HG03571 (cell line): ENCODE results near the gene R3HDM2.

Source experiments
- ATAC-seq: cut with Tn5 transposase; IDR thresholded peaks from one replicate; pipeline ENCODE4 v1.9.1; 2021; ENCODE audit not compliant: unreplicated experiment

R3HDM2 gene

DNA sequence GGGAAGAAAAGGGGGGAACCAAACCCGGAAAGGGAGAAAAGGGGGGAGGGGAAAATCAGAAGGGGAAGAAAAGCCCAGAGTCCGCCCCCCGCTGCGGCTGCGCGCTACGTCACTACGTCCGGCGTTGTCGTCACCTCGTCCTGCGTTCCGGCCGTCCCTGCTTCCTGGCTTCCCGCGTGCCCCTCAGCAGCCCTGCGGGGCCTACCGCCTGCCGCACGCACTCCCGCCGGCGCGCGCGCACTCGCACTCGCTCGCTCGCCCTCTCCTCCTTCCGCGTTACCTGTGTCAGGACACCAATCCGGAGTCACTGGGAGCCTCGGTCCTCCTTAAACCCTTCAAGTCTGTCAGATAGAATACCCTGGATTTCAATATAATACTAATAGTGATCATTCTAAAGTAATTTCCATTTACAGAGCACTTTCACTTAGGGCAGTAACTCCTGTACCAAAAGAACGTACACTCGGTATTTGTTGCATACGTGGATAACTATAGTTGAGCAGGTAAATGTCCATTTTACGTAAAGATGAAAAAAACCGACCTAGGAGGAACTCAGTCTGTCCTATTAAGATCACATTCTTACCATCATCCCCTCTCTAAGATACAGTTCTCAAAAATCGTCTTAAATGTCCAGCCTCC lies at the start of gene R3HDM2:
TSS of gene R3HDM2 (minus strand) at position 113 of the 636 bp plus-strand sequence. CDS start 120,615 bp downstream, outside the sequence.
- ATAC-seq, result peak; percentile 94

DNA sequence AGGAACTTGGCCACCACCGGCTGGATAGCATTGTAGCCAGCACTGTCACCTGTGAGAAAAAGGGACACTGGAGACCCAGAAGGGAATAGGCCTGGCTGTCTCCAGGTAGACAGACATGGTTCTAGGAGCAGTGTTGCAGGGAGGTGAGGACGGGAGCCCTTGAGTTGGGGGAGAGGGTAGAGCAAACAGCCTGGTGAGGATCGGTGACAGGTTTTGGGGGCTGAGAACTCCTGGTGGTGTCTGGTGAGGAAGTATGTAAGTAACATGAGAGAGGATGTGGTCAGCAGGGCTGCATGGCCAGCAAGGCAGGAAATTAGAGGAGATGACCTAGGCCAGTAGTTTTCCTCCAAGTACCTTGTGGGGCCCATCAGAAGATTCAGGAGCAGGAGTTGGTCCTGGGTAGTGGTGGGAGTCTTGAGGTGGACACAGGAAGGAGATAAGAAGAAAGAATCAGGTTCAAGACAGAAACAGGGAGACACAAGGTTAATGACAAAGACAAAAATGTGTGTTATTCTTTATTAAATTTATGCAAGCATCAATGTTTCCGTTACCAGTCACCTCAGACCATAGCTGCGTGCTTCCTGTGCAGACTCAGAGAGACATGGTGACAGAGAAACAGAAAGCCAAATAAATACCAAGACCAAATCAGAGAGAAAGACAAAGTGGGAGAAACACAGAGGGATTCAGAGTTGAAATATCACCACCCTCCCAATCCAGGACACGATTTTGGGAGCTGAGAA lies 48.7 kb upstream of the R3HDM2 start, which contains the start of gene ARHGAP9:
TSS of gene ARHGAP9 (minus strand) at position 491 of the 740 bp plus-strand sequence. CDS start at position 31, 460 bp downstream.
- ATAC-seq, result no peak

DNA sequence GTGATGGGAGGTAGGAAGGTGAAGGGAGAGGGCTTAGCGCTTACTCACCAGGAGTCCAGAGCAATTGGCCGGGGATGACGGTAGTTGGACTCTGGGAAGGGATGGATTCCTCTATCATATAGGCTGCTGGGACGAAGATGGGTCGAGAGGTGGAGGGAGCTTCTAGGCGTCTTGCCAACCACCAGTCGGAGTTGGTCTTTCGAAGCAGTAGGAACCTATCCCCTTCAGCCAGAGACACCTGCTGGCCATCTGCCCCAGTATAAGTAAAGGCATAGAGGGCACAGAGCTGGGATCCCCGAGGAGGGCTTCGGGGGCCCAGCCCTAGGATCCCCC lies 48.2 kb upstream of the R3HDM2 start:
- no peak for ATAC-seq

DNA sequence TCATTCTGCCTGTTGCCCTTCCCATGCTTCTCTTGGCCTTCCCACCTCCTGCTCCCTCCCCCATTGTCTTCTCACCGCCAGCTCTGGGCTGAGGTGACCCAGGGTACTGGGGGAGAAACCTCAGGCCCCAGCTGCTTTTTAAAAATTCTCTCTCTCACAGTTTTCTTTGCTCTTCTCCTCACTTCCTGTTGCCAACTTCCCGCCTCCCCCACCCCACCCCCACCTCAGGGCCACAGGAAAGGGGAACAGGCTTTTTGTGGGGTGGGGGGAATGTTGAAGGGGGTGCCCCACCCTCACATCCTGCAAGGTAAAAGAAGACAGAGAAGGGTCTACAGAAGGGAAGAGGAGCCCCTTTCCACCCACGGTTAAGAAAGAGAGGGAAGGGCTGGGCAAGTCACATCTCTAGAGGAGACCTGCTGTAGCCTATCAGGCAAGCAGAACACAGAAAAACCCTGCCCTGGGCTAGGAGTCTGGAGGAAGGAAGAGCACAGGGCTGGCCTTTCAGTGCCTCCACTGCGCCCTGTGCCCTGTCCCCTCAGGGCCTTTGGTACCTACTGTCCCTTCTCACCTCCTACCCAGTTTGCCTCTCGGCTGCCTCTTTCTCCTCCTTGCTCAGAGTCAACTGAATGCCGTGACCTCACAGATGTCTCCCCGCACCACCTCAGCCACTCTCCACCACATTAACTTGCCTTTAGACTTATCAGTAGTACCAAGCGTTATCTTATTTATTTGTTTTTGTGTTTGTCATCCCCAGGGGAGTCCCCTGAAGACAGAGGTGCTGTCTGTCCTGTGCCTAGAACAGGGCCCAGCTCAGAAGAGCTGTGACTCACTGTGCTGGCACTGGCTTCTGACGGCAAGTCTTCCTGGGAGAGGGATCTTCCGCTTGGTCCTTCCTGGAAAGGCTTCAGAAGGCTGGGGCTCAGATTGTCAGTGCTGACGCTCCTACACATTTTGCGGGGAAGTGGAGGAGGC lies 47.2 kb upstream of the R3HDM2 start:
- ATAC-seq, result no peak

DNA sequence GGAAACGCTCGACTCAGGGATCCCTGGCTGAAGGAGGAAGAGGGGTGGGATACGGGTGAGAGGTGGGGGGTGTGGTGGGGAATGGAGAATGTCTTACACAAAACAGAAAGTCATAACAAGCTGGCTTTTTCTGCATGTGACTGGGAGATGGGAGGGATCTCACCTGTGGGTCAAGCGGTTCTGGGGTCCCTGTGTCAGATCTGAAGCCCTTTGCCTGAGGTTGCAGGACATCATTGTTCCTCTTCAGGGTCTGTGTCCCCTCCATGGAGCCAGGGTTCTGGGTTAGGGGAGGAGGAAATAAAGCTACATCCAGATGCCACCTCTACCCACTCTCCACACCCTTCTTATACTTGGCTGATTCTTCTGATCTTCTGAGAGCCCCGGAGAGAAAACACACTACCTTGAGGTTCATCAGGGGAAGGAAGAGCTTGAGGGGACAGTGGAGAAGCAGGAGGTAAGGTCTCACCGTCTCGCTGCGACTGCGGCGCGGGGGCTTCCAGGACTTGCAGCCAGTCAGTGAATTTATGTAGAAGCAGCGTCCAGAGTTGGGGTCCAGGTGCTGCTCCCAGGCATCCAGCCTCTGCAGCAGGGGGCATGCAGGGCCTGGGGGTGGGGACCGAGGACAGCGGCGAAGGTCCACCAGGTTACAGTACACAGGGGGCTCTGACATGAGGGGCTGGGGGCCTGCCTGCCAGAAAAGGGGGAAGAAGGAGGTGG lies 46.3 kb upstream of the R3HDM2 start:
- no peak for ATAC-seq

DNA sequence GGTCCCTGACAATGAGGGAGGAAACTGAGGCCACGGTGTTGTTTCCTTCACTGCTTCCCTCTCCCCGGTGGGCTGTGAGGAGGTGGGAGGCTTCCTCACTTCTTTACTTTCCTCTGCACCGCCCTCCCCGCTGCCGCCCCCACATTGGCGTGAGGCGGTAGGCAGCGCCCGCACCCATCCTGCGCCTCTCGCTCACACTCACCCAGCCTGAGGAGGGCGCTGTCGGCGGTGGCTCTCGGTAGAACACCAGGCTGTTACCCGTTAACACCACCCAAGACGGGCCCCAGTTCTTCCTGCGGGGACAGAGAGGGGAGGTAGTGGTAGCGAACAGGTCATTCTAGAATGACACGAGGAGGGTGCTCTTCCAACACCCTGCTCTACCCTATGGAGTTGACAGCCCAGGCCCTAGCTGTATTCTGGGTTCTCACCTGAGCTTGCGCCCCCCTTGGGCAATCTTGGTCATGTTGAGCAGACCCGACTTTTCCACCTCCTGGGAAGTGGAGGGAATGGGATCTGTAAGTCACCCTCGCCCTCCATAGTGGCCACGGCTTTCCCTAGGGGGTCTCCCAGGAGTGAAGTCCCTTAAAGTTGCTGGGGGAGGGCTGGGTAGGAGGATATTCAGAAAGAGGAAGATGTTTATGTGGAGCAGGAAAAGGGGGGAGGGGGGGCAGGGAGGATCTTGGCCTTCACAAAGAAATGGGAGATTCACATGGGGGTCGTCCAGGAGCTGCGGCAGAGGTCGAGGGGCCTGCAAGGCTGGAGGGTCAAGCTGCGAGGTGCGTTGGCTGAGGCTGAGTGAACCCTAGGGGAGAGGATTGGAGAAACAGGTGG lies 45.5 kb upstream of the R3HDM2 start:
- ATAC-seq, result no peak

DNA sequence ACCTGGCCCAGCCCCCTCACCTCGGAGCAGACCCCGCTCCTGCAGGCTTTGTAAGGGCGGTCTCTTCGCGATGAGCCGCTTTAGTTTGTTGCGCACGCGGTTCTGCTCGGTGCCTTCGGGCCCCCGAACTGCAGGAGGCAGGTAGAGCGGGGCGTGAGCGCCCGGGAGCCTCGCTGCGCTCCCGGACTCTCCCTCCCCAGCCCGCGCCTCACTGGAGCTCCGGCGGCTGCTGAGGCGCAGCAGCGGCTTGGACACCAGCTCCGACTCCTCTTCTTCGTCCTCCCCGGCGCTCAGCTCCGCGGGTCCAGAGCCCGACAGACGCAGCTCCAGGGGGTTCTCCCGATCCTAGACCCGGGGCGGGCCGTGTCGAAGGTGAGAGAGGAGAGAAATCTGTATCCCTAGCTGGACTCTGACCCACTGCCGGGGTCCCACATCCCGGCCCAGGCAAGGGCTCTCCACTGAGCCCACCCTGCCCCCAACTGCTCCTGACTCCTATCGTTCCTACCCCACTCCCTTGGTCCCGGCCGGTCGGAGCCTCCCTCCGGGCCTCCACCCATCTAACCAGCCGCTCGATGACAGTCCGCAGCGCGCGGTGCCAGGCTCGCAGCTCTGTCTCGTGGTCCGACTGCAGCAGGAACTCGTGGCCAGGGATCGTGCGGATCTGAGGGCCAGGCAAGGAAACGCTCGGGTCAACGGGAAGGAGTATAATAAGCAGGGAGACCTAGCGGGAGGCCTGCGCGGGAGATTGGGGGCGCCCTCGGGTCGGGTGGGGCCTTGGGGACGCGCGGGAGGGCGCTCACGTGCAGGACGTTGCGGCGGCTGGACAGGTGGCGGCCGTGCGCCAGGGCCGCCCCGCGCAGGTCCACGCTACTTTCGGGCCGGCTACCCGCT lies 44.7 kb upstream of the R3HDM2 start:
- no peak for ATAC-seq

DNA sequence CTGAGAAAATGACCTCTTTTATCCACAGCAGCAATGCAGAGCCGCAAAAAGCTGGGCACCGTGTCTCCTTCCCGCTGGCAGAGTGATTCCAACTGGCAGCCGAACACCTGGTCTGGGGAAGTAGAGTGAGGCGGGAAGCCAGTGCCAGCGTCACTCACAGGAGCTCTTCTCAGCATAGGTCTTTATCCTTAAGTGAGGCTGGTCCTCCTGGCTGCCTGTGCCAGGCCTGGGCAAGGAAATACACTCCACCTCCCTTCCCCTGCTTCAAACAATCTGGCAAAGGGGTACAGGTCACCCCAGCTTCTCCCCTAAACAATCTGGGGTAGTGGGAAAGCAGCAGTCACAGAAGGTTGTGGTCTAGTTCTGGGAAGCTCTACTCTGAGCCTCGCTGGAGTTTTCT lies 44.0 kb upstream of the R3HDM2 start:
- no peak for ATAC-seq

DNA sequence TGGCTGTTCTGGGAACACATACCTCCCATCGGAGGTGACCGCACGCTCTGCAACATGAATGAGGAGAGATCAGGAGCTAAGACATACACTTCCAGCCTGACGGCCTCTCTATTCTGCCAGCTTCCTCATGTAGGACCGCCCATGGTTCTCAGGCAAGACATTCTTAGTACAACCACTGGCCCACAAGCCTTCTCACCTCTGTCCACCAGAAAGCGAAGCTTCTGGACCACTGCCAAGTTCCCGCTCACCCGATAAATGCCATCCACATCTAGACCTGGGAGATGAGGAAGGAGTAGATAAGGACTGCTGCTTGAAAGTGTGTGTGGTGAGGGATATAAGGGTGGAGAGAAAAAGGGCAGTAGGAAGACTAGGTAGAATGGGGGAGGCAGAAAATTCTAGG lies 43.6 kb upstream of the R3HDM2 start:
- ATAC-seq, result no peak

DNA sequence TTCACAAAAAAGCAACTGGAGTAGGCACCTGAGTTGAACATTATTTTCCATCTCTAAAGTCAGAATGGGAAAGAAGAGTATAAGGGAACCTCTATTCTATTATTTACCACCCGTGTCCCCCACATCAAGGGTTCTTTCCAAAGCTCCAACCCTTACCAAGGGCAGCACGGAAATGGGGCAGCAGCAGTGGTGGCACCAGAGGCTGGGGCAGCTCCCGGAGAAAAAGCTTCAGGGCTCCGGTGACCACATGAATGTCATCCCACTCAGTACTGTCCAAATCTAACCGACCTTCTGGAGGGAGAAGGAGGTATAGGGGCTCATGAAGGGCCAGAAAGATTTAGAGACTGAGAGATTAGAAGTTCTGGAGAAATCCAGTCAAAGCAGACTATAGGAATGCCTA lies 43.0 kb upstream of the R3HDM2 start:
- ATAC-seq, result no peak

DNA sequence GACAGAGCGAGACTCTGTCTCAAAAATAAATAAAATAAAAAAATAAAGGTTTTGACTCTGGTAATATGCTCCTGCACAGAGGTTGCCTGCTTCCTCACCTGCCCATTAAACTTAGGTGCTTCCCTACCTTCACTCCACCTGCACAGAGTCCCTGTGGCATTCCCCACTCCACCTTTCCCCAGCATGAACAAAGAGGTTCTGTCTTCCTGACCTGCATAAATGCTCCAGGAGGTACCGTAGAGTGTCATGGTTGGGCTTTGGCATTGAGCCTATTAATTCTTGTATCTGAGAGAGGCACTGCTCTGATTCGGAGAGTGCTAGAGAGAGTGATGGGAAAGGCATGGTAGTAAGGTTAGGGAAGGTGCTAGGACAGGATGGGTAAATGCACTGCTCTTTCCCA lies 42.5 kb upstream of the R3HDM2 start:
- ATAC-seq, result no peak

DNA sequence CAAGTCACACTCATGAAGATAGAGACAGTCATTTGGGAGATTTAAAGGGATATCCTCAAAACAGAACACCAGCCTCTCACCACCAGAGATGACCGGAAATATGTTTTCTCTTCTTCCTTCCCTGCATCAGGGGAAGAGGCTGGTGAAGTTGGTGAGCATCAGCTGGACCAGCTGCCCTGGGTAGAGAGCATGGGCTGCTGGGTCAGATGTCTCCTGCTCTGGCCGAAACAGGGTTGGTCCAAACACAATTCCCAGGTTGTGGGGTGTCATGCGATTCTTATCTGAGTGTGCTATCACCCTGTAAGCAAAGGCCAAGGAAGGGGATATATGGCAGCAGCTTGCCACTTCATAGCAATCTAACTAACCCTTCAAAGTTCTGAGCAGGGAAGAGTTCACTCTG lies 41.5 kb upstream of the R3HDM2 start:
- no peak for ATAC-seq

DNA sequence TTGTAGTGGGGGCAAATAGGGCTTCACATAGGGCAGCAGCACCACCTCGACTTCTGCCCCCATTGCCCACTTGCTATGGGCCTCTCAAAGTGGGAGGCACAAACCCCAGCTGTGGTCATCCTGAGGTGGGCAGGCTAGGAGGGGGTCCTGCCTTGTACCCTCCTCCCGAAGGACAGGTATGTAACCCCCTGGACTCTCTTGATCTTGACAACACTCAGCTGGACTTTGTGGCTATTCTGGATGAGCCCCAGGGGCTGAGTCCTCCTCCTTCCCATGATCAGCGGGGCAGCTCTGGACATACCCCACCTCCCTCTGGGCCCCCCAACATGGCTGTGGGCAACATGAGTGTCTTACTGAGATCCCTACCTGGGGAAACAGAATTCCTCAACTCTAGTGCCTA lies 40.8 kb upstream of the R3HDM2 start:
- no peak for ATAC-seq

DNA sequence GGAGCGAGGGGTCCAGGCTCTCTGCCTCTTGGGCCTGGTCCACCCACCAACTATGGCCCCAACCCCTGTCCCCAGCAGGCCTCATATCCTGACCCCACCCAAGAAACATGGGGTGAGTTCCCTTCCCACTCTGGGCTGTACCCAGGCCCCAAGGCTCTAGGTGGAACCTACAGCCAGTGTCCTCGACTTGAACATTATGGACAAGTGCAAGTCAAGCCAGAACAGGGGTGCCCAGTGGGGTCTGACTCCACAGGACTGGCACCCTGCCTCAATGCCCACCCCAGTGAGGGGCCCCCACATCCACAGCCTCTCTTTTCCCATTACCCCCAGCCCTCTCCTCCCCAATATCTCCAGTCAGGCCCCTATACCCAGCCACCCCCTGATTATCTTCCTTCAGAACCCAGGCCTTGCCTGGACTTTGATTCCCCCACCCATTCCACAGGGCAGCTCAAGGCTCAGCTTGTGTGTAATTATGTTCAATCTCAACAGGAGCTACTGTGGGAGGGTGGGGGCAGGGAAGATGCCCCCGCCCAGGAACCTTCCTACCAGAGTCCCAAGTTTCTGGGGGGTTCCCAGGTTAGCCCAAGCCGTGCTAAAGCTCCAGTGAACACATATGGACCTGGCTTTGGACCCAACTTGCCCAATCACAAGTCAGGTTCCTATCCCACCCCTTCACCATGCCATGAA lies 40.3 kb upstream of the R3HDM2 start:
- no peak for ATAC-seq

DNA sequence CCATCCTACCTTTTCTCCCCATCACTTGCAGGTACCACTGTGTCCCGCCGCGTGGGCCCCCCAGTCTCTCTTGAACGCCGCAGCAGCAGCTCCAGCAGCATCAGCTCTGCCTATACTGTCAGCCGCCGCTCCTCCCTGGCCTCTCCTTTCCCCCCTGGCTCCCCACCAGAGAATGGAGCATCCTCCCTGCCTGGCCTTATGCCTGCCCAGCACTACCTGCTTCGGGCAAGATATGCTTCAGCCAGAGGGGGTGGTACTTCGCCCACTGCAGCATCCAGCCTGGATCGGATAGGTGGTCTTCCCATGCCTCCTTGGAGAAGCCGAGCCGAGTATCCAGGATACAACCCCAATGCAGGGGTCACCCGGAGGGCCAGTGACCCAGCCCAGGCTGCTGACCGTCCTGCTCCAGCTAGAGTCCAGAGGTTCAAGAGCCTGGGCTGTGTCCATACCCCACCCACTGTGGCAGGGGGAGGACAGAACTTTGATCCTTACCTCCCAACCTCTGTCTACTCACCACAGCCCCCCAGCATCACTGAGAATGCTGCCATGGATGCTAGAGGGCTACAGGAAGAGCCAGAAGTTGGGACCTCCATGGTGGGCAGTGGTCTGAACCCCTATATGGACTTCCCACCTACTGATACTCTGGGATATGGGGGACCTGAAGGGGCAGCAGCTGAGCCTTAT lies 39.6 kb upstream of the R3HDM2 start:
- ATAC-seq, result no peak

DNA sequence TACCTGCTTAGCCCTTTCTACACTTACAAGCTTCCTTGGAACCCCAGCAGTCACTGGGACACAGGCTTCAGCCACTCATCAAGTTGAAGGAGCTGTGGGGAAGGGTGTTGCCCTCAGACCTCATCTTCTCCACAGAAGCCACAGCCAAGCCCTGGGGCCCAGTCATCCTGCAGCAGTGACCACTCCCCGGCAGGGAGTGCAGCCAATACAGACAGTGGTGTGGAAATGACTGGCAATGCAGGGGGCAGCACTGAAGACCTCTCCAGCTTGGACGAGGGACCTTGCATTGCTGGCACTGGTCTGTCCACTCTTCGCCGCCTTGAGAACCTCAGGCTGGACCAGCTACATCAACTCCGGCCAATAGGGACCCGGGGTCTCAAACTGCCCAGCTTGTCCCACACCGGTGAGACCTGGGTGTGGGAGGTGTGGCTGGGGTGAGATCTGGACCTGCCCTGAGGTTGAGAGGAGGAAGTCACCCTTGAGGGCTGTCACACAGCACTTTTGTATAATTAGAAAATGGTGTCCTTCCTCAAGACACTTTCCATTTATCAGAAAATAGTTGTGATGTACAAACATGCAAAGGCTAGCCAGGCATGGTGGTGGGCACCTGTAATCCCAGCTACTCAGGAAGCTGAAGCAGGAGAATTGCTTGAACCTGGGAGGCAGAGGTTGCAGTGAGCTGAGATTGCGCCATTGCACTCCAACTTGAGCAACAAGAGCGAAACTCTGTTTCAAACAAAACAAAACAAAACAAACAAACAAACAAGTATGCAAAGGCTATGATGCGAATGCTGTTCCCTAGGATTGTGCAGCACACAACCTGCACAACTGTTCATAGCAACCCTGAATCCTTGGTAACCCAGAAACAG lies 38.7 kb upstream of the R3HDM2 start:
- ATAC-seq, result no peak

DNA sequence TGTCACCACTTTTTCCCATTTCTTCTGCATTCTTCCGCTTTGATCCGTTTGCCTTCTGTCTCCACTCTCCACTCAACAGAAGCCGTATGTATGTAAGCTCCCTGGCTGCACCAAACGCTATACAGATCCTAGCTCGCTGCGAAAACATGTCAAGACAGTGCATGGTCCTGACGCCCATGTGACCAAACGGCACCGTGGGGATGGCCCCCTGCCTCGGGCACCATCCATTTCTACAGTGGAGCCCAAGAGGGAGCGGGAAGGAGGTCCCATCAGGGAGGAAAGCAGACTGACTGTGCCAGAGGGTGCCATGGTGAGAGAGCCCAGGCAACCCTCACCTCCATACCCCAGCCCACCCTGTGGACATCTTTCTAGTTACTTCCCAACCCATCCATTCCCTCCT lies 37.1 kb upstream of the R3HDM2 start:
- ATAC-seq, result no peak
